GM12875 (cell line): ENCODE results near the gene RGN.
A peak's percentile ranks its signal among the peaks of the same experiment; 100 is the strongest.

Experiments
- H3K4me3 ChIP-seq: one replicate; pipeline ENCODE4 v1.5.1; 2011; ENCODE audit warnings: low read depth, low read length, control low read depth
- CTCF ChIP-seq: IDR thresholded peaks from 2 replicates; pipeline ENCODE4 v1.5.1; 2011; ENCODE audit warnings: low read depth, mild to moderate bottlenecking, control low read depth, inconsistent platforms, low read length, moderate library complexity, borderline replicate concordance; ENCODE audit not compliant: insufficient read depth

RGN gene

DNA sequence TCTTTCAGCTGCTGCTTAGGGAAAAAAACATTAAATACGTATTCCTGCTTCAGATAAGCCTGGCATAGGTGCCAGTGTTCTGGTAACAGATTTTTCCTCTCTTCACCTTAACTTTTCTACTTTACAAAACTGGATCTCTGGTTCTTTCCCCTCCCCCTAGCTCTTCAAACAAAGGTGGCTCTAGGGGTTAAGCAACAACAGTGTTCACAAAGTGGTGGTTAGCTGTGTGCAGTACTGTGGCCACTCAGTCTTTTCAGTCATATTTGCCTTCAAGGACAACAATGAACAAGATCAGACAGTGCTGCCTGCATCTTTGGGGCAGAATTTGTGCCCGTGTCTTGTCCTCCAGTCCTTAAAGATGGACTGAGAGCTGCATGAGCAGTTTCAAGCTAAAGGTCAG, 15.1 kb upstream of the RGN start:
- no peak for TF ChIP-seq CTCF
- no peak overlapping the region for H3K4me3 ChIP-seq

DNA sequence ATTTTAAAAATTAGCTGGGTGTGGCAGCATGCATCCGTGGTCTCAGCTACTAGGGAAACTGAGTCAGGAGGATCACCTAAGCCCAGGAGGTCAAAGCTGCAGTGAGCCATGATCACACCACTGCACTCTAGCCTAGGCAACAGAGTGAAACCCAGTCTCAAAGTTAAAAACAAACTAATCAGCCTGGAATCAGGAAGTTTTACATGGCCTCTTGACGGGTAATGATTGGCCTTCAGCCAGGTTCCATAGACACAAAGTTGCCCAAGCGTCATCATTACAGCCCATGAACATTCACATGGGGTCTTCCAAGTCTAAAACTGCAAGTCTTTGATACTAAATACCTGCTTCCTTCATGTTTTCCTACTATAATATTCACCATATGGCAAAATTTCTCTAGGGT, 10.0 kb upstream of the RGN start:
- no peak for TF ChIP-seq CTCF
- H3K4me3 ChIP-seq, result no peak overlapping the region

- TF ChIP-seq CTCF, result no peak
- no peak overlapping the region for H3K4me3 ChIP-seq
Measured at GRCh38 chrX:47068720-47069119, 9.5 kb upstream of the RGN start.

- no peak for TF ChIP-seq CTCF
- no peak overlapping the region for H3K4me3 ChIP-seq
Measured at GRCh38 chrX:47080215-47080914, 2.1 kb downstream of the RGN start.

DNA sequence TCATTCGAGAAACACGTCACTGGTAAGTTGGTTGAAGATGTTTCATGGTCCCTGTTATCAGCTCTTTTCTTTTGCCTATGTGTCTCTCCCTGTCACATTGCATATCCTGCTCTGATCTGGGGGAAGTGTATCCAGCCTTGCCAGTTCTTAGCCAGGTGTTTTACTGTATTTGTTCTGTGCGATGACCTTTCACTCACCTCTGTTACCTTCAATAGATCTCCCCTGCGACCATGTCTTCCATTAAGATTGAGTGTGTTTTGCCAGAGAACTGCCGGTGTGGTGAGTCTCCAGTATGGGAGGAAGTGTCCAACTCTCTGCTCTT, 2.6 kb downstream of the RGN start:
- no peak overlapping the region for H3K4me3 ChIP-seq
- TF ChIP-seq CTCF, result no peak

DNA sequence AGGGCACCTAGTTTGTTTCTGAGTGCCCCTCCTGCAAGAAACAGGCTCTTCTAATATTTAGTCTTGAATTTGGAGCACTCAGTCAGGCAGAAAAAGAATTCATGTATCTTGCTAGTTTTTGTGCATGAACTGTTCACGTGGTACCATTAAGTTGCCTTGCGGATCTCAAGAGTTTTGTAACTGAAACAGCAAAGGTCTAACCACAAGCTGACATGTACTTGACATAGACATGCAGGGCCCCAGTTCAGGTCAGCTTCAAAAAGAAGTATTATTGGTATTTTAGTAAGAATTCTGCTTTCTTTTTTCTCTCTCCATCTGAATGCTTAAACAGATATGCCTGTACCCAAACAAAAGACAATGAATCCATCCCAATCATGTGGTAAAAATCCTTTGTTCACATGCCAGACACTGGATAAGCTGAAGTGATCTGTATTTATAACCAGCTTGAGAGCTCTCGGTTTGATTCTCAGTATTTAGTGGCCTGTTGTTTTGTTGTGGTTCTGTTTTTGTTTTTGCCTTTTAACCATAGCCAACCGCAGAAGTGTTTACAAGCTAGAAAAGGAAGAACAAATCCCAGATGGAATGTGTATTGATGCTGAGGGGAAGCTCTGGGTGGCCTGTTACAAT, 13.0 kb downstream of the RGN start:
- no peak for TF ChIP-seq CTCF
- H3K4me3 ChIP-seq, result no peak overlapping the region

GRCh38 chrX:47093248-47093647, 15.0 kb downstream of the RGN start:
- H3K4me3 ChIP-seq, result no peak overlapping the region
- peak; percentile 26; the same call in 1 of the 2 replicates for TF ChIP-seq CTCF
